ENCODE data around the gene RHBDF1. TPM values are rescaled to one million over a fixed set of nuclear protein-coding genes. Genes with fewer than 3 reads are reported as not detected.

The RHBDF1 gene
- total and polyA plus RNA-seq, 2 experiments from 2014 or later: 22.6 to 24.5 TPM

DNA sequence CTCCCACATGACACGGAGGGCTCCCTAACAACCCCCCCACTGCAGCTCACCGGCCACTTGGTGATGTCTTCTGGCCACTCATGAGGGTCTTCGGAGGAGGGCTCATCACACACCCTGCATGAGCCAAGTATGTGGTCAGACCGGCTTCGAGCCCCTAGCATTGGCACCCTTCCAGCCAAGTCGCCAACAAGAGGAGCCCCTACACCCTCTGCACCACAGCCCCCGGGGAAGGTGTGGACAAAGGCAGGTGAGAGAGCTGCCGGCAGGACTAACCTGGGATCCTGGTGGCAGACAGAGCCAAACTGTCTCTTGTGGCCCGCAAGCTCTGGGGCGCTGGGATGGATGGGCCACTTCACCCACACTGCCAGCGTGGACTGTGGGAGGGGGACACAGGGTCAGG, 12.3 kb downstream of the RHBDF1 start (continued):
- TF ChIP-seq EZH2 (IDR thresholded peaks at IDR 0.05; ENCODE audit: low read depth, unreplicated experiment): no peak
- TF ChIP-seq, protein P1, sequence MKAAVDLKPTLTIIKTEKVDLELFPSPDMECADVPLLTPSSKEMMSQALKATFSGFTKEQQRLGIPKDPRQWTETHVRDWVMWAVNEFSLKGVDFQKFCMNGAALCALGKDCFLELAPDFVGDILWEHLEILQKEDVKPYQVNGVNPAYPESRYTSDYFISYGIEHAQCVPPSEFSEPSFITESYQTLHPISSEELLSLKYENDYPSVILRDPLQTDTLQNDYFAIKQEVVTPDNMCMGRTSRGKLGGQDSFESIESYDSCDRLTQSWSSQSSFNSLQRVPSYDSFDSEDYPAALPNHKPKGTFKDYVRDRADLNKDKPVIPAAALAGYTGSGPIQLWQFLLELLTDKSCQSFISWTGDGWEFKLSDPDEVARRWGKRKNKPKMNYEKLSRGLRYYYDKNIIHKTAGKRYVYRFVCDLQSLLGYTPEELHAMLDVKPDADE (IDR thresholded peaks at IDR 0.05): no peak

DNA sequence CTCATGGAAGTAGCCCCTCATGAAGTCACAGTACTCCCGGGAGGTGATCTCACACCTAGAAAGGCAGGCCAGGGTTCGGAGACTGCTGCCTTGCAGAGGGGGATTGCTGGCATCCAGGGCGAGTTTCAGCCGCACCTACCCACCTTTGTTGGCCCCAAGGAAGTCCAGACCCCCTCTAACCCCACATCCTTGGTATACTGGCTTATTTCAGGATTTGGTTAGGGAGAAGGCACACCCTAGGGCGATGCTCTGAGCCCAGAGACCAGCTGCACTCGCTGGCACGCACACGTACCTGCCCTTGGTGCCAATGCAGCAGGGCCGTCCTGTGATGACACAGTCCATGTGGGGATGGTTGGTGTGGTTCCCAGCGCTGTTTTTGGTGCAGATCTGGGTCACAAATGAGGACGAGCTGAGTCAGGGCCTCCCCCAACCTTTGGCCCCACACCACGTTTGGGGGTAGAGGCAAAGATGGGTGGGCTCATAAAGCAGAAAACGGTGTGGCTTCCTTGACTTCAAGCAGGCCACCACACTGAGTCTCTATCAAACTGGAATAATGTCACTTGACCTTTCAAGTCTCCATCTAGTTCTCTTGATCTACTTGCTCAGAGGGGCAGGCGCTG, 12.9 kb downstream of the RHBDF1 start:
- H3K36me3 Mint-ChIP-seq (ENCODE audit: low read depth): peaks cover 57% of the 10 kb centered on the region
- Histone ChIP-seq H3K79me2 (replicated peaks; ENCODE audit: insufficient read depth) (peaks cover 5% of the 10 kb centered on the region), H4K20me1 (replicated peaks; ENCODE audit: insufficient read depth) (no peaks in the 10 kb centered on the region), H3F3A (replicated peaks; ENCODE audit: low read depth) (0 out of 2 replicates have a peak, but pooled peaks cover 3% of the 10 kb centered on the region), H2AFZ (no peak overlapping the region), H3K4me2 (no peak overlapping the region), H3K27ac (ENCODE audit: low read depth) (no peak overlapping the region), H3K9me2 (ENCODE audit: insufficient read depth) (no peaks in the 10 kb centered on the region), H3K4me3 (no peak overlapping the region), H3K27me3 (ENCODE audit: insufficient read depth) (no peaks in the 10 kb centered on the region), H3K4me1 (ENCODE audit: insufficient read depth) (no peaks in the 10 kb centered on the region), H3K36me3 (ENCODE audit: insufficient read depth) (0 out of 2 replicates have a peak, but pooled peaks cover 4% of the 10 kb centered on the region)
- no peak overlapping the region for H3K27ac Mint-ChIP-seq
- no peaks in the 10 kb centered on the region; the same call in 1 of the 3 replicates for H3K4me1 Mint-ChIP-seq
- no peaks in the 10 kb centered on the region for H3K9me3 Mint-ChIP-seq
- TF ChIP-seq, protein P2, sequence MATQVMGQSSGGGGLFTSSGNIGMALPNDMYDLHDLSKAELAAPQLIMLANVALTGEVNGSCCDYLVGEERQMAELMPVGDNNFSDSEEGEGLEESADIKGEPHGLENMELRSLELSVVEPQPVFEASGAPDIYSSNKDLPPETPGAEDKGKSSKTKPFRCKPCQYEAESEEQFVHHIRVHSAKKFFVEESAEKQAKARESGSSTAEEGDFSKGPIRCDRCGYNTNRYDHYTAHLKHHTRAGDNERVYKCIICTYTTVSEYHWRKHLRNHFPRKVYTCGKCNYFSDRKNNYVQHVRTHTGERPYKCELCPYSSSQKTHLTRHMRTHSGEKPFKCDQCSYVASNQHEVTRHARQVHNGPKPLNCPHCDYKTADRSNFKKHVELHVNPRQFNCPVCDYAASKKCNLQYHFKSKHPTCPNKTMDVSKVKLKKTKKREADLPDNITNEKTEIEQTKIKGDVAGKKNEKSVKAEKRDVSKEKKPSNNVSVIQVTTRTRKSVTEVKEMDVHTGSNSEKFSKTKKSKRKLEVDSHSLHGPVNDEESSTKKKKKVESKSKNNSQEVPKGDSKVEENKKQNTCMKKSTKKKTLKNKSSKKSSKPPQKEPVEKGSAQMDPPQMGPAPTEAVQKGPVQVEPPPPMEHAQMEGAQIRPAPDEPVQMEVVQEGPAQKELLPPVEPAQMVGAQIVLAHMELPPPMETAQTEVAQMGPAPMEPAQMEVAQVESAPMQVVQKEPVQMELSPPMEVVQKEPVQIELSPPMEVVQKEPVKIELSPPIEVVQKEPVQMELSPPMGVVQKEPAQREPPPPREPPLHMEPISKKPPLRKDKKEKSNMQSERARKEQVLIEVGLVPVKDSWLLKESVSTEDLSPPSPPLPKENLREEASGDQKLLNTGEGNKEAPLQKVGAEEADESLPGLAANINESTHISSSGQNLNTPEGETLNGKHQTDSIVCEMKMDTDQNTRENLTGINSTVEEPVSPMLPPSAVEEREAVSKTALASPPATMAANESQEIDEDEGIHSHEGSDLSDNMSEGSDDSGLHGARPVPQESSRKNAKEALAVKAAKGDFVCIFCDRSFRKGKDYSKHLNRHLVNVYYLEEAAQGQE (IDR thresholded peaks at IDR 0.05; ENCODE audit: unreplicated experiment): no peak
- TF ChIP-seq EZH2phosphoT487 (IDR thresholded peaks at IDR 0.05; ENCODE audit: unreplicated experiment): no peak
- no peak for TF ChIP-seq ZNF331 (CRISPR knock-in tag; IDR thresholded peaks at IDR 0.05; ENCODE audit: low read depth)
- TF ChIP-seq ZNF114 (CRISPR knock-in tag; IDR thresholded peaks at IDR 0.05): no peak
- TF ChIP-seq, protein P3, sequence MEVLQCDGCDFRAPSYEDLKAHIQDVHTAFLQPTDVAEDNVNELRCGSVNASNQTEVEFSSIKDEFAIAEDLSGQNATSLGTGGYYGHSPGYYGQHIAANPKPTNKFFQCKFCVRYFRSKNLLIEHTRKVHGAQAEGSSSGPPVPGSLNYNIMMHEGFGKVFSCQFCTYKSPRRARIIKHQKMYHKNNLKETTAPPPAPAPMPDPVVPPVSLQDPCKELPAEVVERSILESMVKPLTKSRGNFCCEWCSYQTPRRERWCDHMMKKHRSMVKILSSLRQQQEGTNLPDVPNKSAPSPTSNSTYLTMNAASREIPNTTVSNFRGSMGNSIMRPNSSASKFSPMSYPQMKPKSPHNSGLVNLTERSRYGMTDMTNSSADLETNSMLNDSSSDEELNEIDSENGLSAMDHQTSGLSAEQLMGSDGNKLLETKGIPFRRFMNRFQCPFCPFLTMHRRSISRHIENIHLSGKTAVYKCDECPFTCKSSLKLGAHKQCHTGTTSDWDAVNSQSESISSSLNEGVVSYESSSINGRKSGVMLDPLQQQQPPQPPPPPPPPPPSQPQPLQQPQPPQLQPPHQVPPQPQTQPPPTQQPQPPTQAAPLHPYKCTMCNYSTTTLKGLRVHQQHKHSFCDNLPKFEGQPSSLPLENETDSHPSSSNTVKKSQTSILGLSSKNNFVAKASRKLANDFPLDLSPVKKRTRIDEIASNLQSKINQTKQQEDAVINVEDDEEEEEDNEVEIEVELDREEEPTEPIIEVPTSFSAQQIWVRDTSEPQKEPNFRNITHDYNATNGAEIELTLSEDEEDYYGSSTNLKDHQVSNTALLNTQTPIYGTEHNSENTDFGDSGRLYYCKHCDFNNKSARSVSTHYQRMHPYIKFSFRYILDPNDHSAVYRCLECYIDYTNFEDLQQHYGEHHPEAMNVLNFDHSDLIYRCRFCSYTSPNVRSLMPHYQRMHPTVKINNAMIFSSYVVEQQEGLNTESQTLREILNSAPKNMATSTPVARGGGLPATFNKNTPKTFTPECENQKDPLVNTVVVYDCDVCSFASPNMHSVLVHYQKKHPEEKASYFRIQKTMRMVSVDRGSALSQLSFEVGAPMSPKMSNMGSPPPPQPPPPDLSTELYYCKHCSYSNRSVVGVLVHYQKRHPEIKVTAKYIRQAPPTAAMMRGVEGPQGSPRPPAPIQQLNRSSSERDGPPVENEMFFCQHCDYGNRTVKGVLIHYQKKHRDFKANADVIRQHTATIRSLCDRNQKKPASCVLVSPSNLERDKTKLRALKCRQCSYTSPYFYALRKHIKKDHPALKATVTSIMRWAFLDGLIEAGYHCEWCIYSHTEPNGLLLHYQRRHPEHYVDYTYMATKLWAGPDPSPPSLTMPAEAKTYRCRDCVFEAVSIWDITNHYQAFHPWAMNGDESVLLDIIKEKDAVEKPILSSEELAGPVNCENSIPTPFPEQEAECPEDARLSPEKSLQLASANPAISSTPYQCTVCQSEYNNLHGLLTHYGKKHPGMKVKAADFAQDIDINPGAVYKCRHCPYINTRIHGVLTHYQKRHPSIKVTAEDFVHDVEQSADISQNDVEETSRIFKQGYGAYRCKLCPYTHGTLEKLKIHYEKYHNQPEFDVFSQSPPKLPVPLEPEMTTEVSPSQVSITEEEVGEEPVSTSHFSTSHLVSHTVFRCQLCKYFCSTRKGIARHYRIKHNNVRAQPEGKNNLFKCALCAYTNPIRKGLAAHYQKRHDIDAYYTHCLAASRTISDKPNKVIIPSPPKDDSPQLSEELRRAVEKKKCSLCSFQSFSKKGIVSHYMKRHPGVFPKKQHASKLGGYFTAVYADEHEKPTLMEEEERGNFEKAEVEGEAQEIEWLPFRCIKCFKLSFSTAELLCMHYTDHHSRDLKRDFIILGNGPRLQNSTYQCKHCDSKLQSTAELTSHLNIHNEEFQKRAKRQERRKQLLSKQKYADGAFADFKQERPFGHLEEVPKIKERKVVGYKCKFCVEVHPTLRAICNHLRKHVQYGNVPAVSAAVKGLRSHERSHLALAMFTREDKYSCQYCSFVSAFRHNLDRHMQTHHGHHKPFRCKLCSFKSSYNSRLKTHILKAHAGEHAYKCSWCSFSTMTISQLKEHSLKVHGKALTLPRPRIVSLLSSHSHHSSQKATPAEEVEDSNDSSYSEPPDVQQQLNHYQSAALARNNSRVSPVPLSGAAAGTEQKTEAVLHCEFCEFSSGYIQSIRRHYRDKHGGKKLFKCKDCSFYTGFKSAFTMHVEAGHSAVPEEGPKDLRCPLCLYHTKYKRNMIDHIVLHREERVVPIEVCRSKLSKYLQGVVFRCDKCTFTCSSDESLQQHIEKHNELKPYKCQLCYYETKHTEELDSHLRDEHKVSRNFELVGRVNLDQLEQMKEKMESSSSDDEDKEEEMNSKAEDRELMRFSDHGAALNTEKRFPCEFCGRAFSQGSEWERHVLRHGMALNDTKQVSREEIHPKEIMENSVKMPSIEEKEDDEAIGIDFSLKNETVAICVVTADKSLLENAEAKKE (CRISPR knock-in tag; IDR thresholded peaks at IDR 0.05): no peak
- no peak for TF ChIP-seq NANOG (IDR thresholded peaks at IDR 0.05; ENCODE audit: borderline replicate concordance)
- TF ChIP-seq STAT1 (IDR thresholded peaks at IDR 0.05; ENCODE audit: unreplicated experiment): no peak
- no peak for TF ChIP-seq CREB1 (CRISPR knock-in tag; IDR thresholded peaks at IDR 0.05; ENCODE audit: low read depth)
- TF ChIP-seq JUNB (IDR thresholded peaks at IDR 0.05; ENCODE audit: unreplicated experiment): no peak
- peaks cover 9% of the 10 kb centered on the region for H3K27me3 Mint-ChIP-seq (ENCODE audit: insufficient read depth, low read depth, poor library complexity)
- no peak for DNase-seq (ENCODE audit: low spot score)
- ATAC-seq: no peak
- H3K4me3 Mint-ChIP-seq: no peak overlapping the region

All from GM23338 (cell line).